Liver (tissue), 3 donors: Measurements from ENCODE around the gene RFPL1.

Source experiments
- TAF1 ChIP-seq: conservative IDR thresholded peaks from 2 replicates; pipeline ENCODE4 v1.6.1; 2016; ENCODE audit warnings: antibody characterized with exemption, mild to moderate bottlenecking
- TF ChIP-seq, protein P1 (sequence below): IDR thresholded peaks from 2 replicates; pipeline ENCODE4 v1.6.1; 2016; ENCODE audit warnings: antibody characterized with exemption, mild to moderate bottlenecking
- TF ChIP-seq, protein P2 (sequence below): fragments of 150-350 bp; IDR thresholded peaks from 2 replicates; pipeline ENCODE4 v1.5.1; 2017; ENCODE audit warnings: improper control_type of control experiment, low read depth, low read length; ENCODE audit not compliant: missing input control
- donor health status: healthy.
- donor health status: healthy.

DNA sequence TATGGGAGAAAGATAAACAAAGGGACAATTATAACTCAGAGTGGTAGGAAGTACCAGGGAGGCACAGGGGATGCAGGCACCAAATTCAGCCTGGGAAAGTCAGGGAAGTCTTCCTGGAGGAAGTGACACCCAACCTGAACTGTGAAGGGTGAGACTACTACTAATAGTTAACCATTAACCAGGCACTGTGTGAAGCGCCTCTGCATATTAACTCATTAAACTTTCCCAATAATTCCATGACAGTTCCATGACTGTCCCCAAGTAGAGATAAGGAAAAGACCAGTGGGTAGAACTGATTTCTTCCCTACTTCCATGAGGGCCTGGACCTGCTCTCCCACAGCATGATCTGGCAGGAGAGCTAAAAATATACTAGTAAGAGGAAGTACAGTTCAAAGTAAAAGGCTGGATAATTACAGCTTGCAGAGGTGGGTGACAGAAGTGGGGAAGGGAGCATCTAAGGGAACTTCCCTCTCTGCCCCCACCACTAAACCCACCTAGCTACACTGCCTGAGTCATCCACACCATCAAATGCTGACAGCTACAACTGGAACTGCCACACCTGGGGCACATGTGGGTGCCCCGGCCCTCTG is 45.3 kb upstream of the RFPL1 start:
- TF ChIP-seq, protein P1, sequence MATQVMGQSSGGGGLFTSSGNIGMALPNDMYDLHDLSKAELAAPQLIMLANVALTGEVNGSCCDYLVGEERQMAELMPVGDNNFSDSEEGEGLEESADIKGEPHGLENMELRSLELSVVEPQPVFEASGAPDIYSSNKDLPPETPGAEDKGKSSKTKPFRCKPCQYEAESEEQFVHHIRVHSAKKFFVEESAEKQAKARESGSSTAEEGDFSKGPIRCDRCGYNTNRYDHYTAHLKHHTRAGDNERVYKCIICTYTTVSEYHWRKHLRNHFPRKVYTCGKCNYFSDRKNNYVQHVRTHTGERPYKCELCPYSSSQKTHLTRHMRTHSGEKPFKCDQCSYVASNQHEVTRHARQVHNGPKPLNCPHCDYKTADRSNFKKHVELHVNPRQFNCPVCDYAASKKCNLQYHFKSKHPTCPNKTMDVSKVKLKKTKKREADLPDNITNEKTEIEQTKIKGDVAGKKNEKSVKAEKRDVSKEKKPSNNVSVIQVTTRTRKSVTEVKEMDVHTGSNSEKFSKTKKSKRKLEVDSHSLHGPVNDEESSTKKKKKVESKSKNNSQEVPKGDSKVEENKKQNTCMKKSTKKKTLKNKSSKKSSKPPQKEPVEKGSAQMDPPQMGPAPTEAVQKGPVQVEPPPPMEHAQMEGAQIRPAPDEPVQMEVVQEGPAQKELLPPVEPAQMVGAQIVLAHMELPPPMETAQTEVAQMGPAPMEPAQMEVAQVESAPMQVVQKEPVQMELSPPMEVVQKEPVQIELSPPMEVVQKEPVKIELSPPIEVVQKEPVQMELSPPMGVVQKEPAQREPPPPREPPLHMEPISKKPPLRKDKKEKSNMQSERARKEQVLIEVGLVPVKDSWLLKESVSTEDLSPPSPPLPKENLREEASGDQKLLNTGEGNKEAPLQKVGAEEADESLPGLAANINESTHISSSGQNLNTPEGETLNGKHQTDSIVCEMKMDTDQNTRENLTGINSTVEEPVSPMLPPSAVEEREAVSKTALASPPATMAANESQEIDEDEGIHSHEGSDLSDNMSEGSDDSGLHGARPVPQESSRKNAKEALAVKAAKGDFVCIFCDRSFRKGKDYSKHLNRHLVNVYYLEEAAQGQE, result no peak
- TF ChIP-seq TAF1, result no peak
- TF ChIP-seq, protein P2, sequence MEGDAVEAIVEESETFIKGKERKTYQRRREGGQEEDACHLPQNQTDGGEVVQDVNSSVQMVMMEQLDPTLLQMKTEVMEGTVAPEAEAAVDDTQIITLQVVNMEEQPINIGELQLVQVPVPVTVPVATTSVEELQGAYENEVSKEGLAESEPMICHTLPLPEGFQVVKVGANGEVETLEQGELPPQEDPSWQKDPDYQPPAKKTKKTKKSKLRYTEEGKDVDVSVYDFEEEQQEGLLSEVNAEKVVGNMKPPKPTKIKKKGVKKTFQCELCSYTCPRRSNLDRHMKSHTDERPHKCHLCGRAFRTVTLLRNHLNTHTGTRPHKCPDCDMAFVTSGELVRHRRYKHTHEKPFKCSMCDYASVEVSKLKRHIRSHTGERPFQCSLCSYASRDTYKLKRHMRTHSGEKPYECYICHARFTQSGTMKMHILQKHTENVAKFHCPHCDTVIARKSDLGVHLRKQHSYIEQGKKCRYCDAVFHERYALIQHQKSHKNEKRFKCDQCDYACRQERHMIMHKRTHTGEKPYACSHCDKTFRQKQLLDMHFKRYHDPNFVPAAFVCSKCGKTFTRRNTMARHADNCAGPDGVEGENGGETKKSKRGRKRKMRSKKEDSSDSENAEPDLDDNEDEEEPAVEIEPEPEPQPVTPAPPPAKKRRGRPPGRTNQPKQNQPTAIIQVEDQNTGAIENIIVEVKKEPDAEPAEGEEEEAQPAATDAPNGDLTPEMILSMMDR, result no peak
